ENCODE data around the gene GLIS1. TPM values are rescaled to one million over a fixed set of nuclear protein-coding genes. Genes with fewer than 3 reads are reported as not detected.

Gene GLIS1
- total and polyA plus RNA-seq, 2 donors = 0.05 to 0.59 TPM

Other genes with a start within 250 kb of the GLIS1 start
- 22.1 TPM for gene NDC1, start 99.1 kb upstream of the GLIS1 start, total RNA-seq
- 9.4 TPM for gene NDC1, start 99.1 kb upstream of the GLIS1 start, polyA plus RNA-seq
- 26.4 TPM for gene YIPF1, start 150.6 kb upstream of the GLIS1 start, total RNA-seq
- 29.6 TPM for gene YIPF1, start 150.6 kb upstream of the GLIS1 start, polyA plus RNA-seq
- 0.05 TPM for gene DIO1, start 155.0 kb upstream of the GLIS1 start, total RNA-seq
- gene DIO1, start 155.0 kb upstream of the GLIS1 start, polyA plus RNA-seq = 0.18 TPM
- gene IFT25, start 206.5 kb upstream of the GLIS1 start, total RNA-seq = 52.3 TPM
- 39.9 TPM for gene IFT25, start 206.5 kb upstream of the GLIS1 start, polyA plus RNA-seq
- 18.7 TPM for gene LRRC42, start 207.2 kb upstream of the GLIS1 start, total RNA-seq
- 17.5 TPM for gene LRRC42, start 207.2 kb upstream of the GLIS1 start, polyA plus RNA-seq